ENCODE data around the gene ADCY2. TPM values are rescaled to one million over a fixed set of nuclear protein-coding genes. Genes with fewer than 3 reads are reported as not detected.

Gene ADCY2
- total RNA-seq, 1 donor from 2014 or later: not detected

DNA sequence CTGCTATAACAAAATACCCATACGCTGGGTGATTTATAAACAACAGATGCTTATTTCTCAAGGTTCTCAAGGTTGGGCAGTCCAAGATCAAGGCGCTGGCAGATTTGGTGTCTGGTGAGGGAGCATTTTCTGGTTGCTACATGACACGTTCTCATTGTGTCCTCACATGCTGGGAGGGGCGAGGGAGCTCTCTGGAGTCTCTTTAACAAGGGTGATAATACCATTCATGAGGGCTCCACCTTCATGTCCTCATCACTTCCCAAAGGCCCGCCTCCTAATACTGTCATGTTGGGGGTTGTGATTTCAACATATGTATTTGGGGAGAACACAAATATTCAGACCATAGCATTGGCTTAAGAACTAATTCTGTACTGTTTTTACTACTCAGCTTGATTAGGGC lies 450.4 kb downstream of the ADCY2 start:
- H3K4me1 Mint-ChIP-seq (ENCODE audit: low read depth): peaks cover 3% of the 10 kb centered on the region
- no peak overlapping the region for H3K4me3 Mint-ChIP-seq
- H3K27me3 Mint-ChIP-seq (ENCODE audit: insufficient read depth): peaks cover 37% of the 10 kb centered on the region
- intact Hi-C loops (cut with micrococcal nuclease): no loop called here
- no peaks in the 10 kb centered on the region for H3K9me3 Mint-ChIP-seq
- no peaks in the 10 kb centered on the region for H3K36me3 Mint-ChIP-seq (ENCODE audit: low read depth)
- H3K27ac Mint-ChIP-seq: no peak overlapping the region
- no peak for DNase-seq (ENCODE audit: low spot score)

DNA sequence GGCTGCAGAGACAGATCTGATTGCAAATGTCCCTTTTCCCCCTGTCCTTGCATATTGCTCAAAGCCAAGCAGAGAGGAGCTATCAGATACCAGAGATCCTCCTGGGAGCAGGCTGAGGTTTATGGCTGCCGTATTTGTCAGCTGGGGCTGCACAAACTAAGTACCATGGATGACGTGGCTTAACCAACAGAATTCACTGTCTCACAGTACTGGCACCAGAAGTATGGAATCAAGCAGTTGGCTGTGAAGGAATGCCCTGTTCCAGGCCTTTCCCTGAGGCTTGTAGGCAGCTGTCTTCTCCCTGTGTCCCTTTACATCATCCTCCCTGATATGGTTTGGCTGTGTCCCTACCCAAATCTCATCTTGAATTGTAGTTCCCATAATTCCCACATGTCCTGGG lies 452.4 kb downstream of the ADCY2 start:
- peaks cover 37% of the 10 kb centered on the region for H3K27me3 Mint-ChIP-seq (ENCODE audit: insufficient read depth)
- H3K4me1 Mint-ChIP-seq (ENCODE audit: low read depth): peaks cover 18% of the 10 kb centered on the region
- peaks cover 4% of the 10 kb centered on the region for H3K9me3 Mint-ChIP-seq
- H3K36me3 Mint-ChIP-seq (ENCODE audit: low read depth): peaks cover 2% of the 10 kb centered on the region
- H3K4me3 Mint-ChIP-seq: no peak overlapping the region
- intact Hi-C loops (cut with micrococcal nuclease): no loop called here
- DNase-seq (ENCODE audit: low spot score): no peak
- H3K27ac Mint-ChIP-seq: no peak overlapping the region

DNA sequence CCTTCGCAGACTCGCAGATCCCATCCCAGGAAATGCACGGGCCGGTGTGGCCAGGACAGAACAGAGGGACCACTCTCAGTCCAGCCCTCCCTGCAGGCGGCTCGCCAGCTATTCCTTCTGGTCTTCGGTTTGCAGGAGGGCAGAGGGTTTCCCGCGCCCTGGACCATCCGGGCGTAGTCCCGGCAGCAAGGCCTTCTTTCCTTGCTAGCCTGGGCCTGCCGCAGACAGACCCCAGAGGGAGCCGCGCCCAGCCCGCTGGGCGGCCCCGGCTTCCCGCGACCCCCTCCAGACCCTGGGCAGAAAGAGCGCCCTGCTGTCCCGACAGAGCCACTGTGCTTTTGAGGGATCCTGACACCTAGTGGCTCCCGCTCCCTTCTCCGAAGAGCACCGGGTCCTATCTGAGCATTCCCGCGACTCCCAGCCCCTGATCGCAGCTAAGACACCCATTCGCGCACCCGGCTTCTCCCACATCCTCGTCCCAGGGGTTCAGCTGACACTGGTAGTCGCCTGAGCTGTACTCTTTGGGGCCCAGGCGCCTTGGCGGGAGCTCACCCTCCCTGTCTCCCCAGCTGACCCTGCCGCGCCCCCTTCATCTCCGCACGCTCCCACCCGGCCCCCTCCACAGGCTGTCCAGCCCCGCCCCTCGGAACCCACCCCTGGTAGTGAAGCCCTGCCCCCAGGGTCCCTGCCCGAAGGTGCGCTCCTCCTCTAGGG lies 453.9 kb downstream of the ADCY2 start:
- Mint-ChIP-seq H3K4me3 (peak overlapping the region; percentile 57), H3K36me3 (ENCODE audit: low read depth) (peaks cover 2% of the 10 kb centered on the region), H3K27me3 (ENCODE audit: insufficient read depth) (peaks cover 28% of the 10 kb centered on the region), H3K9me3 (peaks cover 4% of the 10 kb centered on the region), H3K27ac (no peak overlapping the region), H3K4me1 (ENCODE audit: low read depth) (peaks cover 18% of the 10 kb centered on the region)
- DNase-seq (ENCODE audit: low spot score): no peak
- intact Hi-C loops (cut with micrococcal nuclease): no loop called here

DNA sequence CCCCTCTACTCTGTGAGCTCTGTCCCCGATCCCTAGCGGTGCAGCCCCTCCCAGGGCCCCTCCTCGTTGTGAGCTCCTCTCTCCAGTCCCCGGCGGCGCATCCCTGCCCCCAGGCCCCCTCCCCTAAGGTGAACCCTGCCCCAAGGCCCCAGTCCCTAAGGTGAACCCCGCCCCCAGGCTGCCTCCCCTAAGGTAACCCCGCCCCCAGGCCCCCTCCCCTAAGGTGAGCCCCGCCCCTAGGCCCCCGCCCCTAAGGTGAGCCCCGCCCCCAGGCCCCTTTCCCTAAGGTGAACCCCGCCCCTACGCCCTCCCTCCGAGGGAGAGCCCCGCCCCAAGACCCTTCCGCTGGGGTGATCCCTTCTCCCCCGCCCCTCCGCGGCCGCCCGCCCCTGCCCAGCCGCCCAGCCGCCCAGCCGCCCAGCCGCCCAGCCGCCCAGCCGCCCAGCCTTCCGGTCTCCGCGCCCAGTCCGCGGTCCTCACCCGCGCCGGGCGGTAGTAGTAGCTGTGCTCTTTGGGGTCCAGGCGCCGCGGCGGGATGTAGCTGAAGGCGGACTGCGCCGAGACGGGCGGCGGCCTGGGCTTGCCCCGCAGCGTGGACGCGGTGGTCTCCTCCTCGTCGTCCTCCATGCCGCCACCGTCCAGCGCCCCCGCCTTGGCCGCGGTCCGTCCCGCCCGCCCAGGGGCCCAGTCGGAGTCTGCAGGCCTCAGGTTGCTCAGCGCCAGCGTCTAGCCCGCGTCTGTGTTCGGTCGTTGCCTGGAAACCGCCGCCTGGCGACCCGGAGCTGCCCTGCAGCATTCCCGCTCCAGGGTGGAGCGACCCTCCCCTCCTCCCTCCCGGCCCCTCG lies 454.7 kb downstream of the ADCY2 start, which contains the start of gene CFAP90:
CFAP90 (minus strand) TSS at position 739 of the 845 bp plus-strand sequence; CDS start at position 627, 112 bp downstream.
- peaks cover 2% of the 10 kb centered on the region for H3K36me3 Mint-ChIP-seq (ENCODE audit: low read depth)
- peaks cover 18% of the 10 kb centered on the region for H3K4me1 Mint-ChIP-seq (ENCODE audit: low read depth)
- intact Hi-C loops (cut with micrococcal nuclease): no loop called here
- peaks cover 4% of the 10 kb centered on the region for H3K9me3 Mint-ChIP-seq
- peak within 1 kb of the TSS; percentile 76 for H3K4me3 Mint-ChIP-seq
- H3K27me3 Mint-ChIP-seq (ENCODE audit: insufficient read depth): peaks cover 27% of the 10 kb centered on the region
- DNase-seq (ENCODE audit: low spot score): no peak
- H3K27ac Mint-ChIP-seq: no peak within 1 kb of the TSS

DNA sequence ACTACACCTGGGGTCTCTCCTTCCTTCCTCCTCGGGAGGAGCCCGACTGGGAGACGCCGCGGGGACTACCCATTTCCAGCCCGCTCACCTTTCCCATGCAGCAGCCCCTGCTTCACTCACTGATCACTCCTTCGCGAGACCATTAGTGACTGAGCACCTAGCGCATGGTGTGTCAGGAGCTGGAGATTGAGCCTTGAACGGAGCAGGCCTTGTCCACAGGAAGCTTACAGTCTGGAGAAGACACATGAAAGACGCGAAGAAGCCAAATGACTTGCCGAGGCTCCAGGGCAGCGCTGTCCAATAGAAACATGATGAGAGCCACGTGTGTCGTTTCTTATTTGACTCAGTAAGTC lies 455.3 kb downstream of the ADCY2 start:
- Mint-ChIP-seq H3K36me3 (ENCODE audit: low read depth) (peaks cover 2% of the 10 kb centered on the region), H3K27ac (no peak overlapping the region), H3K4me1 (ENCODE audit: low read depth) (peaks cover 18% of the 10 kb centered on the region), H3K27me3 (ENCODE audit: insufficient read depth) (peaks cover 27% of the 10 kb centered on the region), H3K4me3 (peak overlapping the region; percentile 76), H3K9me3 (peaks cover 4% of the 10 kb centered on the region)
- DNase-seq (ENCODE audit: low spot score): no peak
- intact Hi-C loops (cut with micrococcal nuclease): no loop called here

DNA sequence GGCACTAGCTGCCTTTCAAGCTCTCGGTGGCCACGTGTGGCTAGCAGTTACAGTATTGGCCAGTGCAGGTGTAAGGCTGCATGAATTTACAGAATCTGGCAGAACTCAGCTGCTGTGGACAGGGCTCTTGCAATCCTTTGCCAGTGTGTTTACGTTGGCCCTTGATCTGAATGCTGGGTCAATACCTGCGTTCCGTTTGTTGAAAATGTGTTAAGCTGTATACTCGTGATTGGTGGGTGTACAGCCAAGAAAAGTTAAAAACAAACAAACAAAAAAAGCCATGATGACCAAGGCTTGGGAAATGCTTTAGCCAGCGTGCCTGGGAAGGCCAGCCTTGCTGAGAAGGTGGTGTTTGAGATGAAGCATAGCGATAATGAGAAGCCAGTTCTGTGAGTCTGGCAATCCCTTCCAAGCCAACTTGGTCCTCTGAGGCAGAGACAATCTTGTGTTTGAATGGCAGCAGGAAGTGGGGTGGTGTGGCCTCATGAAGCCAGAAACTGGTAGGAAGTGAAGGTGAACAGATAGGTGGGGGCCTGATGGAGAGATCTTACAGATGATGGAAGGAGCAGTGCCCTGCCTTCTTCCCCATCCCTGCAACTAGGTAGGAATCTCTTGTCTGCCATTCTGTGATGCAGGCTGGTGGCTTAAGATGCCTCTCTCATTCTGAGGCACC lies 455.8 kb downstream of the ADCY2 start:
- intact Hi-C loops (cut with micrococcal nuclease): no loop called here
- no peak overlapping the region for H3K27ac Mint-ChIP-seq
- DNase-seq (ENCODE audit: low spot score): no peak
- peaks cover 4% of the 10 kb centered on the region for H3K9me3 Mint-ChIP-seq
- peak overlapping the region; percentile 76 for H3K4me3 Mint-ChIP-seq
- H3K36me3 Mint-ChIP-seq (ENCODE audit: low read depth): peaks cover 2% of the 10 kb centered on the region
- H3K4me1 Mint-ChIP-seq (ENCODE audit: low read depth): peaks cover 18% of the 10 kb centered on the region
- H3K27me3 Mint-ChIP-seq (ENCODE audit: insufficient read depth): peaks cover 25% of the 10 kb centered on the region

DNA sequence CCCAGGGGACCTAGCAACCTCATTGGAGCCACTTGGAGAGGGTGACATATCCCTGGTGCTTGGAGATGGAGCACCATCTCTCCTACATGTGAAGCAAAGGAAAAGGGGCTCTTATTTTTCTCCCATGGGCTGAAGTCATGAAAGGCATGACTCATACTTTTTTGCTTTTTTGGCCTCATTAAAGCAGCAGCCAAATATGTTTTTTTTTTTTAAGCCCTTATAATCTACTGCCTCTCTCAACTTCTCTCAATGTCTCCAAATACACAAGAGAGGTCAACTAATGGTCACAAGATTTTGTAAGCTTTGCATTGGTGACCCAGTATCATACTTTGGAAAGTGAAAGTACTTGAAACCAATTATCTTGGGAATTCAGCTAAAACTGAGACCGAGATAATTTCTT lies 456.6 kb downstream of the ADCY2 start:
- H3K4me1 Mint-ChIP-seq (ENCODE audit: low read depth): peaks cover 20% of the 10 kb centered on the region
- H3K27me3 Mint-ChIP-seq (ENCODE audit: insufficient read depth): peaks cover 24% of the 10 kb centered on the region
- no peak overlapping the region for H3K27ac Mint-ChIP-seq
- peaks cover 4% of the 10 kb centered on the region for H3K9me3 Mint-ChIP-seq
- peaks cover 3% of the 10 kb centered on the region for H3K36me3 Mint-ChIP-seq (ENCODE audit: low read depth)
- H3K4me3 Mint-ChIP-seq: no peak overlapping the region
- intact Hi-C loops (cut with micrococcal nuclease): no loop called here
- DNase-seq (ENCODE audit: low spot score): no peak

DNA sequence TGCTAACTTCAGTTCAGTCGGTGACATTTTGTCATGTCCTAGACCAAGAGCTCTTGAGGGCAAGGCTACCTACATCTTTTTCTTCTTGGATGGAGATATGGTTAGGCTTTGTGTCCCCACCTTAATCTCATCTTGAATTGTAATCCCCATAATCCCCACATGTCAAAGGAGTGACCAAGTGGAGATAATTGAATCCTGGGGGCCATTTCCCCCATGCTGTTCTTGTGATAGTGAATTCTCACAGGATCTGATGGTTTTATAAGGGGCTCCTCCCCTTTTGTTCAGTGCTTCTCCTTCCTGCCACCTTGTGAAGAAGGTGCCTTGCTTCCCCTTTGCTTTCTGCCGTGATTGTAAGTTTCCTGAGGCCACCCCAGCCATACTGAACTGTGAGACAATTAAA lies 457.1 kb downstream of the ADCY2 start:
- no peak for DNase-seq (ENCODE audit: low spot score)
- H3K27ac Mint-ChIP-seq: no peak overlapping the region
- peaks cover 22% of the 10 kb centered on the region for H3K27me3 Mint-ChIP-seq (ENCODE audit: insufficient read depth)
- H3K4me3 Mint-ChIP-seq: no peak overlapping the region
- H3K36me3 Mint-ChIP-seq (ENCODE audit: low read depth): peaks cover 6% of the 10 kb centered on the region
- peaks cover 25% of the 10 kb centered on the region for H3K4me1 Mint-ChIP-seq (ENCODE audit: low read depth)
- H3K9me3 Mint-ChIP-seq: peaks cover 4% of the 10 kb centered on the region
- intact Hi-C loops (cut with micrococcal nuclease): no loop called here

DNA sequence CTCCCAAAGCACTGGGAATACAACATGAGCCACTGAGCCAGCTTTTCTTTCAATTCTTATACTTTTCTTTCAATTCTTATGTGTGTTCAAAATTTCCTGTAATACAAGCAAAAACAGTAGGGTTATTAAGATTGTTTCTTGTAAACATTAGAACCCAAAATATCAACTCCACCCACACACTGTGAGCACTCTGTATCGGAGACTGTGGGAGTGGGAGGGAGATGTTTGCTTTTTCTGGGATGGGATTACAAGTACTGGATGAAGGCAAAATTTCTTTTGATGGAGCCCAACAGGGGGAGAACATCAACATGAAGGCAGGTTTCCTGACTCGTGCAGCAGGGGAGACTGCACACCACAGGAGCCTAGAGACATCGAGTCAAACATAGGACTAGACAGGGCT lies 459.7 kb downstream of the ADCY2 start:
- peaks cover 35% of the 10 kb centered on the region for H3K4me1 Mint-ChIP-seq (ENCODE audit: low read depth)
- H3K27me3 Mint-ChIP-seq (ENCODE audit: insufficient read depth): peaks cover 5% of the 10 kb centered on the region
- H3K36me3 Mint-ChIP-seq (ENCODE audit: low read depth): peaks cover 19% of the 10 kb centered on the region
- no peak overlapping the region for H3K4me3 Mint-ChIP-seq
- no peak overlapping the region for H3K27ac Mint-ChIP-seq
- intact Hi-C loops (cut with micrococcal nuclease): loop anchor here (2.0 to 5.0 kb wide), 2 partner anchors 98 to 595 kb away; no protein-coding TSS in a partner anchor
- peaks cover 4% of the 10 kb centered on the region for H3K9me3 Mint-ChIP-seq
- no peak for DNase-seq (ENCODE audit: low spot score)

DNA sequence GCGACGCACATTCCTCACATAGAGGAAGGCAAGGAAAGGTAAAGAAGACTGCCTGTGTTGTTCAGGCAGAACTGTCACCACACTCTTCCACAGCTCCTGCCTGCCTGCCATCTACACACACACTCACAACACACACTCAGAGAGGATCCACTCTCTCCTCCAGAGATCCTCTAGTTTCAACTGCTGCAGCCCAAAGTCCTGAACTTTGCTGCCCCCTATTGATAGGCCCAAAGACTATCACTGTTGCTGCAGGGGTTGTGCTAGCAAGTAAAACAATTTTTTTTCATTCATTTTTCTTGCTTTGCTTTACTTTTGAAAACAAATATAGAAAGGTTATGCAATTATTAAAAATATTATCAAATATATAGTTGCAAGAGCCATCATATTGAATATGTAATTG lies 460.9 kb downstream of the ADCY2 start:
- no peaks in the 10 kb centered on the region for H3K27me3 Mint-ChIP-seq (ENCODE audit: insufficient read depth)

DNA sequence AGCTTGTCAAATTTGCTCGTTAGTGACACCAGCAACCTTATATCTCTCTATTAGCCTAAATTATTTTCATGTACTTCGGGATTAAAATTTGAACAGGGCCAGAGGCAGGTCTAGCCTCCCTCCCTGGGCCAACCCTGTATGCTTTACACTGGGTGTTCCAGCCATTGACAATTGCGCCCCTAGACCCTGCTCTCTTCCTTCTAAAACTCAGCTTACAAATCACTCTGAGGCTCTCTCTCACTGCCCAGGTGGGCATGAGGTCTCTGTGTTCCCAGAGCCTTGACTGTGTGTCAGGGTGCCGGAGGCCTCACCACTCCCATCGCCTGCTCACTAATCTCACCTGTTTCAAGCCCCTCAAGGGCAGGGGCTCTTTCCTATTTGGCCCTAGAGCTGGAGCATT lies 461.4 kb downstream of the ADCY2 start:
- Mint-ChIP-seq H3K4me1 (ENCODE audit: low read depth) (peaks cover 21% of the 10 kb centered on the region), H3K4me3 (no peak overlapping the region), H3K27me3 (ENCODE audit: insufficient read depth) (no peaks in the 10 kb centered on the region), H3K27ac (peak overlapping the region; percentile 79), H3K36me3 (ENCODE audit: low read depth) (peaks cover 26% of the 10 kb centered on the region), H3K9me3 (peaks cover 4% of the 10 kb centered on the region)
- intact Hi-C loops (cut with micrococcal nuclease): loop anchor here (2.0 to 5.0 kb wide), 2 partner anchors 100 to 597 kb away; no protein-coding TSS in a partner anchor
- no peak for DNase-seq (ENCODE audit: low spot score)

More for the DNA sequence above, 460.9 kb downstream of the ADCY2 start:
- Mint-ChIP-seq H3K9me3 (peaks cover 4% of the 10 kb centered on the region), H3K4me3 (no peak overlapping the region), H3K36me3 (ENCODE audit: low read depth) (peaks cover 24% of the 10 kb centered on the region), H3K4me1 (ENCODE audit: low read depth) (peaks cover 26% of the 10 kb centered on the region), H3K27ac (no peak overlapping the region)
- DNase-seq (ENCODE audit: low spot score): no peak
- intact Hi-C loops (cut with micrococcal nuclease): loop anchor here (2.0 to 5.0 kb wide), 2 partner anchors 100 to 596 kb away; no protein-coding TSS in a partner anchor

DNA sequence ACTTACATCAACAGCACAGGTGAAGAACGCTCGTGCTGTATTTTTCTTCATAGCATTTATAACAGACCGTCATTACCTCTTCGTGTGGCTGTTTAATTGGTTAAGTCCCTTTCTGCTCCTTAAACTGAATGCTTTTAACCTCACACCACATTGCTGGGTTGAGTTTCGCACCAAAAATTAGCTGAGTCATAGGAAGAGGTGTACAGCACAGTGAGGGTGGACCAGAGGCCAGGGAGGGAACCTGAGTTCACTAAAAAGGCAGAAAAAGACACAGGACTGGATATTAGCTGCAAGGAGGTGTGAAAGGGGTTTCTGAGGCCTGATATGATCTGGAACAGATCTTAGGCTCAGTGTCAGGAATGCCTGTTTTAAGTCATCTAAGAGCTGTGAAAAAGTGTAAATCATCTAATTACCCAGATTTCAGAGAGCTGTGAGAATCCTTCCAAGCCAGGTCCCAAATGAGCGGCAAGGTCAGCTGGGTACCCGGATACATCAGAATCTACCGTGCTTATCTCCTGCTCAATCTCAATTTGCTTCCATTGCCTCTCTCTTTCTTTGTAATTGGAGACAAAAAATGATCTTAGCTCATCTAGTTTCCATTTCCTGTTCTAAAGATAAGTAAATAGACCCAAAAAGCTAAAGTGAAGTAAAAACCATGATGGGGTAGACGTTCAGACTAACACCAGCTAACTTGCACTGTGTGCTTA lies 462.1 kb downstream of the ADCY2 start:
- Mint-ChIP-seq H3K27me3 (ENCODE audit: insufficient read depth) (no peaks in the 10 kb centered on the region), H3K36me3 (ENCODE audit: low read depth) (peaks cover 32% of the 10 kb centered on the region), H3K4me1 (ENCODE audit: low read depth) (peaks cover 17% of the 10 kb centered on the region), H3K4me3 (peak overlapping the region; percentile 45), H3K27ac (peak overlapping the region; percentile 79), H3K9me3 (peaks cover 2% of the 10 kb centered on the region)
- no peak for DNase-seq (ENCODE audit: low spot score)
- intact Hi-C loops (cut with micrococcal nuclease): loop anchor here (1.0 to 5.0 kb wide), 3 partner anchors 10 to 597 kb away; no protein-coding TSS in a partner anchor
